GM18508 (cell line): ENCODE measurements around the gene FOXP1.

Source experiments
- ATAC-seq: cut with Tn5 transposase; IDR thresholded peaks from one replicate; pipeline ENCODE4 v1.9.1; 2021; ENCODE audit warnings: moderate number of reproducible peaks; ENCODE audit not compliant: insufficient read depth, unreplicated experiment

FOXP1 gene

DNA sequence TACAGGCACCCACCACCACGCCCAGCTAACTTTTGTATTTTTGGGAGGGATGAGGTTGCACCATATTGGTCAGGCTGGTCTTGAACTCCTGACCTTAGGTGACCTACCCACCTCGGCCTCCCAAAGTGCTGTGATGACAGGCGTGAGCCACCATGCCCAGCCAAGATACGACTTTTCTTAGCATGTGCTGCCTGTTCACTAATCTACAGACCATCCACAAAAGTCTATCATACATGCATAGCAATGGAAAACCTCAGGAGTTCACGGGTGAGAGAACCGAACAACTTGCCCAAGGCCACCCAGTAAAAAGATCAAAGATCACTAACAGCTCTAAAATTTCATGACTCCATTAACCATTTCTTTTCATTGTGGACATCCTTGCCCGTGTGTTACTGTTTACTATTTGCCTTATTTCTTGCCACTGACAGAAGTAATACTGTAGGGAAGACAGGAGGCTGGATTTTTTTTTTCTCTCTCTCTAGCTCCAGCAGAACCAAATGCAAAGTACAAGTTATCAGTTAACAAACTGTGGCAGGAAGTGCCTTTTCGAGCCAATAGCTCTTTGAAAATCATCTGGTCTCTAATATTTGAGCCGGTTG, 92.3 kb downstream of the FOXP1 start:
- ATAC-seq: no peak

- ATAC-seq: no peak
Observed at GRCh38 chr3:71490692-71491091, 92.8 kb downstream of the FOXP1 start.

DNA sequence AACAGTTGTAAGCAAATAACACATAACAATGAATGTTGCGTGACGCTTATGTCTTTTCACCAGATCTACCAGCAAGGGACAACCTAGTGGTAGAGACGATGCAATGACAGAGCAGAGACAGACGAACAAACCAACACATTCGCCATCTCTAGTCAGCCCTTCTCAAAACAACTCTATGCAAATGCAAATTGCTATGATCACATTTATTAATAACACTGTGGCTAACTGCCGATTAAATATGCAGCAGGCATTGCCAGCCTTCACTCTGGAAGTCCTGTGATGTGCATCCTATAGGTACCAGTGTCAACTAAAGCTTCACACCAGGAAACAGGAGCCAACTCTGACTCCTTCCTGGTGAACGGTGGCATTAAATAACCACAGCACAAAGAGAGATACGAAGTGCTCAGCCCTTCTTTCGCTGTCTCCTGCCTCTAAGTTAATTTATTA, 94.2 kb downstream of the FOXP1 start:
- ATAC-seq: no peak

DNA sequence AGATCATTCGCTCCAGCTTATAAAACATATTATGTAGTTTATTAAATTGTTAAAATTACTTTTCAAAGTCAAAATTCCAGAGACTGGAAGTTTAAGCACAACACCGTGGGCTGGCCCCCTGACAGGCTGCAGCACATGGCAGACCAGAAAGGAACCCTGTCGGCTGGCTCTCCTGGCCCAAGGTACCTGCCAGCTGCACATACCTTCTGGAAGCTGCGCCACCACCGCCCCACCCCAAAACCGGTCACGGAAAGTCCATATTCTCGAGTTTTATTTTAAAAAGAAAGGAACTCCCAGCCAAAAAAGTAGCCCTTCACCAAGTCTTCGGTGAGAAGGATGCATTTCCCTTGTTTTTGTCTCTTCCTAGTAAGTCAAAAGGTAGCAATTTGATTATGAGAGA, 94.6 kb downstream of the FOXP1 start:
- no peak for ATAC-seq

DNA sequence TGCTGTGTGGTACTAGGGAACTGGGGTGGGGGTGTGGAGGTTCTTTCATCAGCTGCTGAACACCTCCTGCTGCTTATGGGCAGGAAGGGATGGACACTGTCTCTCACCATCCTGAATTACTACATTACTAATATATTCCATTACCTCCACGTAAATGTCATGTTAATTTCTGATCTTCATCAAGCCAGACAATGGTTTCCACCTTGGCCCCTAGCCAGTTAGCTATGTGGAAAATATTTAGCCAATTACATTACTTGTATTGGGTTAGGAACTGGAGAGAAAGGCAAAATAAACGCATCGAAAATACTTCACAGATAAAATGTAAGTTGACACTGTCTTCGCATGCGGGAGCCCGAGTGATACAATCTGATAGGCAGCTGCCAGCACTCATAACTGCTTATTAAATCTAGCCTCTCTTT, 95.1 kb downstream of the FOXP1 start:
- no peak for ATAC-seq

- no peak for ATAC-seq
Observed at GRCh38 chr3:71487418-71487817, 96.1 kb downstream of the FOXP1 start.

GRCh38 chr3:71486831-71487230, 96.7 kb downstream of the FOXP1 start:
- no peak for ATAC-seq

- no peak for ATAC-seq
Observed at GRCh38 chr3:71485896-71486295, 97.6 kb downstream of the FOXP1 start.

DNA sequence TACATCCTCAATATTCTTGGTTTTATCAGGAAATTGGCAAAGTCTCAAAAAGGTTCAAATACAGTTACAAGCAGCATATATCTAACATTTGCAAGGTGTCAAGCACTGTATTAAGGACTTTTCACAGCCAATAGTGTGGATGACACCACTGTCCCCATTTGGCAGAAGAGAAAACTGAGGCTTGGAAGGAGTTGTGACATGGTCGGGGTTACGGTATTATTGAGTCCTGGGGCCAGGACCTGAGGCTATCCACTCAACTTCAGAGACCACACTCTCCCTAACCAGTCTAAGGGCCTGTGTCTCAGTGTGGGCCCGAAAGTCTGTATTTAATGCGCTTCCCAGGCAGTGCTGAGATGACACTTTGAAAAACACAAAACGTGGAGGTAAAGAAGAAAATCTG, 99.1 kb downstream of the FOXP1 start:
- no peak for ATAC-seq

- no peak for ATAC-seq
Observed at GRCh38 chr3:71484047-71484446, 99.5 kb downstream of the FOXP1 start.

DNA sequence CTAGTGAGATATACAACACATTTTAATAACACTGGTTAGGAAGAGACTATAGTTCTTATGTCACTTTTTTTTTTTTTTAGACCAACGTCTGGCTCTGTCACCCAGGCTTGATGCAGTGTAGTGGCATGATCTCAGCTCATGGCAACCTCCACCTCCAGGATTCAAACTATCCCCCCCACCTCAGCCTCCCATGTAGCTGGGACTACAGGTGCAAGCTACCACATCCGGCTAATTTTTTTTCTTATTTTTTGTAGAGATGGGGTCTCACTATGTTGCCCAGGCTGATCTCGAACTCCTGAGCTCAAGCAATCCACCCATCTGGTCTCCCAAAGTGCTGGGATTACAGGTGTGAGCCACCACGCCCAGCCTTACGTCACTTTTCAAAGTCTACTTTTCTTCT, 100.8 kb downstream of the FOXP1 start:
- ATAC-seq: no peak

- no peak for ATAC-seq
Observed at GRCh38 chr3:71478568-71478967, 105.0 kb downstream of the FOXP1 start.

- no peak for ATAC-seq
Observed at GRCh38 chr3:71476950-71477349, 106.6 kb downstream of the FOXP1 start.

DNA sequence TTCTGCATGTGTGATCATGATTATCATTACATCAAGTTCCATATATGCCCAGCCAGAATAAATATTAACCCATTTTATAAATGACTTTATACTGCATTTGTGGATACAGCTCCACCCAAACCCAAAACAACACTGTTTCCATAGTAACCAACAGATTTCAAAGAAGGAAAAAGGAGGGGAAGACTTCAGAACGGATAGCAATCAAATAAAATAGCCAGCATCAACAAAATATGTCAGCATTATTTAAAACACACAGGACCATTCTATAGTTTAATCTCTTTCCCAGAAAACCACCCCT, 114.4 kb downstream of the FOXP1 start:
- no peak for ATAC-seq

GRCh38 chr3:71468311-71469137, 115.0 kb downstream of the FOXP1 start:
- no peak for ATAC-seq

GRCh38 chr3:71466483-71466882, 117.0 kb downstream of the FOXP1 start:
- no peak for ATAC-seq

GRCh38 chr3:71465371-71466036, 118.0 kb downstream of the FOXP1 start:
- ATAC-seq: no peak

GRCh38 chr3:71464613-71465012, 118.9 kb downstream of the FOXP1 start:
- no peak for ATAC-seq

DNA sequence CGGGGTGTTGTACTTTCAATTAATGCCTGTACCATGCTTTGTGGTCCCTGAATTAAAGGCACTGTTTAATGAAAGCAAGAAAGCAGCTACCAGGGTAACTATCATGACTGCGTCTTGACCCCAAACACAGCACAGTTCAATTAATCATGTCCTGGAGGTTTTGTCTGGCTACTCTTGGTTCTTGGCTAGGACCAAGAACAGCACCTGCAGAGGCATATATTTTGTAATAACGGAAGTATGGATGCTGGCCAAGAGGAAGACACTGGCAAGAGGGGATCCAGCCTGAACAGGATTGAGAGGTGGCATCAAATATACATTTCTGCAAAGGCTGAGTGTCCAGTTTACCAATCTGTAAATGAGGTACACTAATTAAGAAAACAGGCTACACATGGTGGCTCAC, 119.9 kb downstream of the FOXP1 start:
- no peak for ATAC-seq

- ATAC-seq: no peak
Observed at GRCh38 chr3:71462586-71462985, 120.9 kb downstream of the FOXP1 start.

DNA sequence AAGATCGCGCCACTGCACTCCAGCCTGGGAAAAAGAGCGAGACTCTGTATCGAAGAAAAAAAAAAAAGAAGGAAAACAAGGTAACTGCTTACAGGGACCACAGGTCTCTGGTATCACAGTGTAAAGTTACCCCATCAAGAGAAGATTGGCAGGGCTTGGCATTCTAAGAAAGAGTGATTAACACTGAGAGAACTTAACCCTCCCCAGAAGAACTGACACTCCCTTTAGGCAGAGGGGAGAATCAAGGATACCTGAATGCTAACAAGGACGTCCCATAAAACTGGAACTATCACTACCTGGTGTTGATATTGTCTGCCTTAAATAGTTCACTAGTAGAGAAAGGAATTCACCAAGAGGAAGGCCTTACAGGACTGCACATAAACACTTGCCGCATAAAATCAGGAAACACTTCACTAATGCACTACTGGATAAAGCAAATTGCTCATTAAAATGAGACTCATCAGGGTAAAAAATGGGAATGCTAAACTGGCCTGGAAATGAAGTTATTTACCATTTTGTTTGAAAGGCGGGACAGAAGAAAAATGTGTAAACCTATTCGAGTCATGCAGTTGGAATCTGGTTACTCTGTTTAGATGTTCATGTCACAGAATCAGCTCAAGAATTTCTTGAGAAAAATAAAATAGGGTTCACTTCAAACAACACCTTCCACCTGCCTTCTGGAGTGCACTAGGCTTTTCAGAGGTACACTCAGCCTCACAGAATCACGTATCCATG, 121.6 kb downstream of the FOXP1 start:
- ATAC-seq: no peak
